Left renal cortex interstitium (tissue), 4 donors: ENCODE data around the gene AK1. TPM values are rescaled to one million over a fixed set of nuclear protein-coding genes. Genes with fewer than 3 reads are reported as not detected.

Experiments
- DNase-seq, 4 donors: peaks; one replicate each; pipeline ENCODE4 v3.0.0-alpha.2; 2013; ENCODE audit warnings: low read depth in 4 of 4, low spot score in 2 of 4, missing footprints in 1 of 4
- polyA plus RNA-seq, 4 donors: library from polyadenylated mRNA; unstranded; fragments of 120-200 nt; gene quantifications; one replicate each; pipeline ENCODE4 v1.2.1, GENCODE V29; 2013; ENCODE audit not compliant: insufficient read length in 4 of 4

Gene AK1
- polyA plus RNA-seq, 4 donors: 38.3 to 60.4 (median 48.1) TPM

GRCh38 chr9:127910613-127911205 lies 33.2 kb upstream of the AK1 start:
- no peak for DNase-seq

- DNase-seq: no peak
Observed at GRCh38 chr9:127909839-127910273, 32.4 kb upstream of the AK1 start.

GRCh38 chr9:127908660-127908926 lies 31.1 kb upstream of the AK1 start:
- no peak for DNase-seq

- DNase-seq: no peak
Observed at GRCh38 chr9:127907867-127908659, 30.6 kb upstream of the AK1 start.

GRCh38 chr9:127905788-127906191 lies 28.3 kb upstream of the AK1 start:
- no peak for DNase-seq

- DNase-seq: no peak
Observed at GRCh38 chr9:127905004-127905728, 27.7 kb upstream of the AK1 start.

GRCh38 chr9:127904561-127905003 lies 27.1 kb upstream of the AK1 start:
- DNase-seq: no peak

GRCh38 chr9:127903557-127904475 lies 26.3 kb upstream of the AK1 start:
- DNase-seq: no peak

- no peak for DNase-seq
Observed at GRCh38 chr9:127899128-127899943, 21.9 kb upstream of the AK1 start, which contains the start of gene ST6GALNAC6. Gene ST6GALNAC6 (minus strand): TSS chr9:127899603. CDS start chr9:127897981, 1,622 bp downstream.

- no peak for DNase-seq
Observed at GRCh38 chr9:127898433-127899127, 21.1 kb upstream of the AK1 start.

GRCh38 chr9:127897193-127897692 lies 19.8 kb upstream of the AK1 start:
- no peak for DNase-seq

- no peak for DNase-seq
Observed at GRCh38 chr9:127896395-127897192, 19.1 kb upstream of the AK1 start.

- DNase-seq: no peak
Observed at GRCh38 chr9:127895811-127896210, 18.3 kb upstream of the AK1 start.

GRCh38 chr9:127893392-127893791 lies 15.9 kb upstream of the AK1 start:
- DNase-seq: no peak

- no peak for DNase-seq
Observed at GRCh38 chr9:127892831-127893230, 15.4 kb upstream of the AK1 start.

GRCh38 chr9:127890053-127890452 lies 12.6 kb upstream of the AK1 start:
- no peak for DNase-seq

GRCh38 chr9:127887792-127888191 lies 10.3 kb upstream of the AK1 start:
- DNase-seq: no peak

GRCh38 chr9:127886401-127886972 lies 9.0 kb upstream of the AK1 start:
- no peak for DNase-seq
